ENCODE data around the gene NHSL1.

The NHSL1 gene

DNA sequence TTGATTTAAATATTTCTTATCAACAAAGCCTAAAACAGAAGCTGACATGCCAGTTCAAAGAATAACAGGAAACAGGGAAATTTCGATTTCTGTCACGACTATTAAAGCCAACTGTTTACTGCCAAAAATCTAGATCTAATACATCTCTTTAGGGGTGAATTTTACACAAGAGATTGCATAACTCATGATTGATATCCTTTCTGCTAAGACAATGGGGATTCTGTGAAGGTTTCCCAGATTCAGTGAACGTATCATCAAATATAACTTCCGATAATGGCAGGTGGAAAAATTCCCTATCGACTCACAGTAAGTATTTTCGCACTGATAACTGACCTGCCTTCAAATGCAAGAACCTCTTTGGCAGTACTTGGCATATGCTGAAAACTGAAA, 42.9 kb downstream of the NHSL1 start:
- no peak for DNase-seq (ENCODE audit: low spot score)

DNA sequence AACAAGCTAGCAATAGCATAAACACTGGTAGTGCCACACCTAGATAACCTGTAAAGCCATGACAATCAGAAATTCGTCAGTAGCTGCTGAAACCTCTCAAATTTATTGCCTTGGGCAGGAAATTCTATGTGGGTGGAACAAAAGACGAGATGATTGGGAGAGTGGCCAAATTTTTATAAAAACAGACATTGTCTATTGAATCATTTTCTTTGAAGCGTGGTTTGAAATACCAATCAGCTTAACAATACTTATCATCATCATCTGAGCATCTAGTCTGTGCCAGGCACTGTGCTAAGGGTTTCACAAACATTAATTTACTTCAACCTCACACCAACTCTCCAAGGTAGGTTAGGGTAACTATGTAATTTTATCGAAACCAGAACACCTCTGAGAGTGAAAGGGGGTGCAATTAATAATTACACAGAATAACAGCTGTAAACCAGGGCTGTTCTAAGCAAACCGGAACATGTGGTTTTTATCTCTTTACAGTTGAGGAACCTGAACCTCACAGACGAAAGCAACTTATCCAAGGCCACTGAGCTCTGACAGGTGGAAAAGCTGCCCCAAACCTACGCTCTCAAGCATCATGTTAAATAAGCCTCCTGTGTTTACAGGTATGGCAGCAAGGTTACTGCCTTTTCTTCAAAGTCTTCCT, 43.4 kb downstream of the NHSL1 start:
- DNase-seq (ENCODE audit: low spot score) = no peak

GRCh38 chr6:138454981-138455706, 44.1 kb downstream of the NHSL1 start:
- no peak for DNase-seq (ENCODE audit: low spot score)

- no peak for DNase-seq (ENCODE audit: low spot score)
These were observed 48.3 kb downstream of the NHSL1 start for GRCh38 chr6:138451043-138451442.

DNA sequence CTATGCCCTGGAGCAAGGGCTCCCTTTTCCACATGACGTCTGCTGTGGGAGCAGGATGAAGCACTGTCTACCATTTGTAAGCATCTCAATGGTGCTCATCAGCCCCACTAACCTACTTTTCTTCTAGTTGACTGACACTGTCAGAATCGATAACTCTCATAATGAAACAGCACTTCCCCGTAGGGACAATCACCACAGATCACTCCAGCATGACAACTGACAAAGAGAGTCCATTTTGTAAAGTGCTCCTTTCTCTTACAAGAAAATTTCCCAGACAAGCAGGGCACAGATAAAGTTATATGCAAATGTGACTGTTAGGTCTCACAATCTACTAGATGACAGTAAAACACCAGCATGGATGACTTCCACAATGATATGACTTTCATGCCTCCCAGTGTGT, 48.8 kb downstream of the NHSL1 start:
- DNase-seq (ENCODE audit: low spot score) = no peak

DNA sequence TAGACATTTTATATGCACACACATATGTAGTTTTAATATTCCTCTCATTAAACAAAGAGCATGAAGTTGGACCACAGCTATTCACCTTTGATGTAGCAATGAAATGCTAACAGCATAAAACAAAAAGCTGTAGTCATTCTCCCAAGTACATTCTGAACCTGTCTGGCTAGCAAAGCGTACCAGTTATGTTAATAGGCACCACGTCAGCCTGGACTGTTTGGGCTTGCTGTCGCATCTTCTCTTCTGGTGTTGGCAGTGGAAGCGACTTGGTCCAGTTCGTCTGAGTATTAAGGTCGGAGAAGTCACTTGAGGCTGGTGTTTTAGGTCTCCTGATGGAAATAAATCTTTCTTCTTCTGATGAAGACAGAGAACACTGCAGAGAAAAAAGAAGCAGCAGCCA, 52.5 kb downstream of the NHSL1 start:
- peak; percentile 39 for DNase-seq (ENCODE audit: low spot score)

DNA sequence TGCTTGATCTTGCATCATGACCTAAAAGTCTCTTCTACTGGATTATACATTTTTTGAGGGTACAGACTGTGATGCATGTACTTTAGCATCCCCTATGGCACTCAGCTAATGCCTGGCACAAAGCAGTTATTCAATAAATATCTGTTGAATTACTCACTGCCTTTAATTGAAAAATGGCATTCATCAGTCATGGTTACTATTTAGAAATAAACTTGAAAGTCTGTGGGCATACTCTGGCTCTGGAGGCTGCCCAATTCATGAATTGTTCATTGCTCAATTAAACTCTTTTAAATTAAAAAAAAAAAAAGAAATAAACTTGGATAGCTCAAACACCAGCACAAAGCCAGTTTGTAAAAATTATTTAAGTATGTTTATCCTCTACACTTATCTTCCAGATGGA, 55.3 kb downstream of the NHSL1 start:
- no peak for DNase-seq (ENCODE audit: low spot score)

- no peak for DNase-seq (ENCODE audit: low spot score)
These were observed 56.6 kb downstream of the NHSL1 start for GRCh38 chr6:138442663-138443062.

DNA sequence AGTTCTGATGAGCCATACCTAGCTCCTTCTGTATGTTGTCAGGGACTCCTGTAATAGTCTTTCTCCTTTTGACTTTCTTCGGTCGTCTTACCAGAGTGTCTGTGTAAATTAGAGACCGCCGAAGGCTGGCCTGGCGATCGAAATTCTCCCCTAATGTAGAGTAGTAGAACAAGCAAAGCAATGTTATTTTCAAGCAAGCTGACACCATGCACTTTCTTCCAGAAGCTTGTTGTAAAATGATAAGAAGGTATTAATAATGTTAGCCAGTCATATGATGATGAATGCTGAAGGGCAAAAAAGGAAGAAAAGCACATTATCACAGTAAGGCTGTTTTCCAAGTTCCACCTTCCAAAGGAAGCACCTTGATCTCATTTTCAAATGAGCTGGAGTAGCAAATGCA, 57.3 kb downstream of the NHSL1 start:
- DNase-seq (ENCODE audit: low spot score) = no peak

- no peak for DNase-seq (ENCODE audit: low spot score)
These were observed 58.4 kb downstream of the NHSL1 start for GRCh38 chr6:138440758-138441357.

DNA sequence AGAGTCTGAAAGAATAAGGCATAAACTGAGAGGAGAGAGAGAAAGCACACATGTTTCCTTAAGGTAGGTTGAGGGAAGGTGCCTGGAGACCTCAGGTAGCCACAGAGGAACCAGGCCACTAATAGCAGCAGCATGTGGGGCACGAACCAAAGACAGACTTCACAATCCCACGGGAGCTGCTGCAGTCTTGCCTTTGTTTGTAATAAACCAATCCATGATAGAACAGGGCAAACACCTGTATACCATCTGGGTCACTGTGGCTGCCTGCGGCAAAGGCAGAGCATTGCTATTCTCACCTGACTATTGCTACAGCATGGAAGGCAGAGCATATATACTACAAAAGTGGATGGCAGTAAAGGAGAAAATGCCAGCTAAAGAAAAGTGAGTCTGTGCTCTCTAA, 59.0 kb downstream of the NHSL1 start:
- DNase-seq (ENCODE audit: low spot score) = no peak

DNA sequence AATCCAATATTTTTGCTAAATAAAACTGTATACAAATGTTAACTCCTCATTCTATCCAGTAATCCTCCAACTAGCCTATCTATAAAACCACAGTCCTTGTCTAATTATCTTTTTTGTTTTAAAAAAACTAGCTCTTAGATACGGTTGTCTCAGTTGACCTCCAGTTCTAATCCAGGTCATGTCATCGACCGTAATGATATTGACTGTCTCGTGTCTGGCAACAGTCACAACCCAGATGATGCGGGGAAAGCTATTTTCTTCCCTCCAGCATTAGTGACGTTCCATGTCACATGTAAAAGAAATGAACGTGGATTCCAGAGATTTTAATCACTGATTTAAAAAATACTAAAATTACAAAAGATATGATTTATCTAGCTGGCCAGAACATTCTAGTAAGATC, 59.7 kb downstream of the NHSL1 start:
- no peak for DNase-seq (ENCODE audit: low spot score)

GRCh38 chr6:138434925-138435324, 64.4 kb downstream of the NHSL1 start:
- DNase-seq (ENCODE audit: low spot score) = no peak

GRCh38 chr6:138434096-138434495, 65.2 kb downstream of the NHSL1 start:
- DNase-seq (ENCODE audit: low spot score) = no peak

DNA sequence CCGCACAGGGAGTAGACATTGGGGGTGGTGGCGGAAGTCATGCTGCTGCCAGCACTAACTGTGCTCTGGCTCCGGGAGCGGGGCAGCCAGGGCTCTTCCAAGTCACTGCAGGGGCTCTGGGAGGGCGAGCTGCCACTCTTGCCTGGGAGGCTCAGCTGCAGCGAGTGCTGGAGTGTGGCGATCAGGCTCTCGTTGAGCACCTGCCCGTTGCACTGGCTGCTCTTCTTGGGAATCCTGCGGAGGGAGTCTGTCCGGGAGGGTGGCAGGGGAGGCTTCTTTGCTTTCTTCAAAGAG, 67.3 kb downstream of the NHSL1 start:
- DNase-seq (ENCODE audit: low spot score) = no peak

DNA sequence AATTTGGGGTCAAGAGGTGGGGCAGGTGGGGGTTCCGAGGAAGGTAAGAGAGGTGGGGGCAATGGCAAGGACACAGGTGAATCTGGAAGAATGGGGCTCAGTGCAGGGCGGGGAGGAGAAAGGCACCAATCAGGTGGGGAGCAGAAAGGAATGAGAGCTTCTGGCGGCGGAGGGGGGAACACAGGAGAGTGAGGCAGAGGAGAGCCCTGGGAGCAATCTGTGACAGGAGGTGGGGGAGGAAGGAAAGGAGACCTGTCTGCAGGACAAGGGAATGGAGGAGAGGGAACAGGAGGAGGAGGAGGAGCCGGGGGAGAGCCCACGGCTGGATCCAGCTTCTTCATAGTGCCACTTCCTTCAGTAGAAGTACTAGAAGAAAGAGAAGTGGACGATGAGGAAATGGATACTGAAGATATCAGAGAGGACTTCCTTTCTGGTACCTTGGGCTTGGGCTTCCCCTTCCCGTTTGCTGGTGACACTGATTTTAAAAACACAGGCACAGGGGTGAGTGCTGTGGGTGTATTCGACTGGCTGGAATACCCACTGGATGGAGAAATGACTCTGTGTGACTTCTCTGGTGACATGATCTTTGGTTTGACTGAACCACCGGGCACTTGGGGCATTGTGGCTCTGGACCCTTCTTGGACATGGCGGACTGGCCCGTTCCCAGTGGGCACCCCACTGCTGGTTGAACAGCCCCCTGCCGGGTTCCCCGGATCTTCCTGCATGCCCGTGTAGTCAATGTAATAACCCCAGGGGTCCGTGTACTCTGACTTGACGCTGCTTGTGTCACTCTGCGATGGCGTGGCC, 67.8 kb downstream of the NHSL1 start:
- DNase-seq (ENCODE audit: low spot score) = peak; percentile 47

DNA sequence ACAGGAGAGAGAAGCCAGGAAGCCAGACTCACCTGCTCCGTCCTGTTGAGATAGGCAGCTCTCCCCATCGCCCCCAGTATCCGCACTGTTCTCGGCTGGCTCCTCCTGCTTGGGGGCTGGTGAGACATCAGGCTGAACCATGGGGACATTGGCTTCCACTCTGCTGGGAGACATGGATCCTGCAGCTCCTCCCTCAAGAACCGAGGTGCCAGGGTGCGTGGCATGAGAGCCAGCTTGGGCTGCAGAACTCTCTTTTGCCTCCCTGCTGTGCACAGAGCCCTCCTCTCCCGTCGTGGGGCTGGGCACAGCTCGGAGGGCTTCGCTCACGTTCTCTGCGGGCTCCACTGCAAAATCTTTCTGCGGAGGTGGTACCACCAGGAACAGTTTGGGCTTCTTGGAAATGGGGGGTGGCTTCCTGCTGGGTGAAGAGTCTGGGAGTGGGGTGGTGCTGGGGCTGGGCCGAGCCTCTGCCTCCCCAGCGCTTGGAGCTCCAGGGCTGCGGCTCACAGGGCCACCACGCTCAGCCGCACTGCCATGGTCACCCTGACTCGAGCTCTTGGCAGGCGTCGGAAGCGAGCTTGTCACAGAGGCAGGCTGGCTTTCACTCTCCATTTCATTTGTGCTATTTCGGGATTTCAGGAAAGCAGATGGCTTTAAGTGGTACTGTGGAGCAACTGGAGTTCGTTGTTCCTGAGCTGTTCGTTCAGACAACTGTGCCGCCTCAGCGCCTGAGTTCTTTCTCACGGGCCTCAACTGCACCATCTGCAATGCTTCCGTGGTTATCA, 68.7 kb downstream of the NHSL1 start:
- DNase-seq (ENCODE audit: low spot score) = peak; percentile 50

GRCh38 chr6:138429761-138430160, 69.5 kb downstream of the NHSL1 start:
- no peak for DNase-seq (ENCODE audit: low spot score)

DNA sequence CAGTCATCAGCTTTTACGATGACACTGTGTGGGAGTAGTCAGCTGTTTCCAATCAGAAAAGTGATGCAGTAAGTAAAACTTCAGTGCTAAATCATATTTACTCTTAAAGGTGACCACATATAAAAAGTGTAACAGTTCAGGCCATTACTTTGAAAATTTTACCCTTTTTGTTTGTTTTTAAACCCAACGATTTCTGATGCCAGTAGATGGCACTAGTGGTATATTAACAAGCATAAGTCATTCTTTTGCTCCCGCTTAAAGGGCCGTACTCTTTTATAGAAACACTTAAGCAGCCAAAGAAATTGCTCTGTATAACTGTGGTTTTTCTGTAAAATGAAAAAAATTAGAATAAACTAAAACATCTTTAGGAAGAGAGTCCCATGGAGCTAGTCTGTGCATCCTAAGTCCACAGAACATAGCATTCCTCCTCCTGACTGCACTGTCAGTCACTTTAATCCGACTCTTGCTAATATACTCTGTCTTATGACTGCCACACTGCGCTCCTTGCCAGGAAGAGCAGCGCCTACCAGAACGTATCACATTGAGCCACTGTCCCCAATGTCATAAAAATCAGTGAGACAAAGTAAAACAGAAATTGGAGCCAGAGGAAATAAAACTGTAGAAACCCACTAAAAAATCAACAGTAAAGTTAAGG, 70.2 kb downstream of the NHSL1 start:
- DNase-seq (ENCODE audit: low spot score) = peak; percentile 59

DNA sequence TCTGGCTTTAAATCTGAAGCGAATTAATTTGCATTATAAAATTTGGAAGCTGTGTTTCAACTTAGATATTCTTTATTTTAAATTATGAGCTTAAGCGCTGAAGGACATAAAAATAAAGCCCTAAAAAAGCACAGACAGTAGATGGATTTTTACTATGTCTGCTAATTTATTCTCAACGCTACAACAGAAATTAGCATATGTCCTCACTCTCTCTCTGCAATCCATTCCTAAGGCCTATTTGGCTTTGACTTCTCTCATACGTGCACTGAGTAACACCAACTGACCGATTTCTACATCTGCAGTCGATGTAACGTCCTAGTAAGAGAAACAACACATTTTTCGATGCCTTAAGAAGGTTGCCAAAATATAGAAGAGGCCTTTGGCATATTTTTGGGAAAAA, 71.6 kb downstream of the NHSL1 start:
- no peak for DNase-seq (ENCODE audit: low spot score)

DNA sequence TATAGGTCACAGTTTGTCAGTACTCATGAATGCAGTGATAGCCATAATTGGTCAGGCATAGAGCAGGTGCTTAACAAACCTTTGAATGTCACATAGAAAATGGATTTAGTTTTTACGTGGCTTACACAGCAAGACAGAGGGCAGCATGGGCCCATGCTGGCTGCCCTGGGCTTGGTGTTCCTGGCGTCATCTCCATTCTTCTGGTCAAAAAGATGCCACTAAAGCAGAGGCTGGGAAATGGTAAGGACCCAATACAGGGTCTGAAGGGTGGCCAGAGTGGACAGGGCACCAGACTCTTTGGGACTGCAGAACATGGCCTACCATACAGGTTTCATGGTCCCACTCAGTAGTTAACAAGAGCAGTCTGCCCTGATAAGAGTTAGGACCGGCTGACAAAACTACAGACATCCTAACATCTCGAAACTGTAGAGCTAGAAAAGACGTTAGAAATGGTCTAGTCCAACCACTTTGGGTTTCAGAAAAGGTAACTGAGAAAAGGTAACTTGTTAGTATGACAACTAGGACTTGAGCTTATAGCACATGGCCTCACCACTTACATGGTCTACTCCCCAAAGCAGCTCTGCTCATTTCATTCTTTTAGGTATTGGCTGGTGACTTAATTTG, 72.7 kb downstream of the NHSL1 start:
- no peak for DNase-seq (ENCODE audit: low spot score)
